Suprapubic skin (tissue), 3 donors: ENCODE measurements around the gene TNKS2.

Experiments used
- POLR2A ChIP-seq, 2 donors: fragments of 450-650 bp; IDR thresholded peaks; one replicate each; pipeline ENCODE4 v1.6.1; 2017; ENCODE audit warnings: antibody characterized with exemption in 2 of 2, mild to moderate bottlenecking in 2 of 2, moderate library complexity in 2 of 2
- TF ChIP-seq, protein P1 (sequence below), 2 donors: fragments of 200-600 bp in 1 of 2; fragments of 450-650 bp in 1 of 2; sonication (generic) in 1 of 2; IDR thresholded peaks; one replicate each; pipeline ENCODE4 v1.5.1; 2016 to 2019; ENCODE audit warnings: antibody characterized with exemption in 2 of 2, mild to moderate bottlenecking in 1 of 2, moderate library complexity in 1 of 2

DNA sequence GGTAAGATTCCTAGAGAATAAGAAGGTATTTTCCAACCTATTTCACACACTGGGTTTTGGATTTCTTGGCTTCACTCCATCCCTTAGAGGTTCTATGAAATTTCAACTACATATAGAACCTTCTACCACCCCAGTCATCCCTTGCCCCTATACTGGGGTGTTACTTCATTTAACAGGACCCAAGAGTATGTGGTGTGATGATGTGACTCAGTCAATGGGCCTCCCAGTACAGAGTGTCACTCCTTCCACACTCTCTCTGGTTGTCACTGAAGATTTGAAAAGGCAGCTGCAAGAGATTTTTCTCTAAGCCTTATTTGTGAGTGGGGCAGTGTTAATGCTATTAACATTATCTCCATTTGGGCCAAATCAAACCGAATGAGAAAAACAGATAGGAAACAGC is 77.6 kb downstream of the TNKS2 start:
- TF ChIP-seq POLR2A (IDR thresholded peaks at IDR 0.05) = no peak
- TF ChIP-seq, protein P1, sequence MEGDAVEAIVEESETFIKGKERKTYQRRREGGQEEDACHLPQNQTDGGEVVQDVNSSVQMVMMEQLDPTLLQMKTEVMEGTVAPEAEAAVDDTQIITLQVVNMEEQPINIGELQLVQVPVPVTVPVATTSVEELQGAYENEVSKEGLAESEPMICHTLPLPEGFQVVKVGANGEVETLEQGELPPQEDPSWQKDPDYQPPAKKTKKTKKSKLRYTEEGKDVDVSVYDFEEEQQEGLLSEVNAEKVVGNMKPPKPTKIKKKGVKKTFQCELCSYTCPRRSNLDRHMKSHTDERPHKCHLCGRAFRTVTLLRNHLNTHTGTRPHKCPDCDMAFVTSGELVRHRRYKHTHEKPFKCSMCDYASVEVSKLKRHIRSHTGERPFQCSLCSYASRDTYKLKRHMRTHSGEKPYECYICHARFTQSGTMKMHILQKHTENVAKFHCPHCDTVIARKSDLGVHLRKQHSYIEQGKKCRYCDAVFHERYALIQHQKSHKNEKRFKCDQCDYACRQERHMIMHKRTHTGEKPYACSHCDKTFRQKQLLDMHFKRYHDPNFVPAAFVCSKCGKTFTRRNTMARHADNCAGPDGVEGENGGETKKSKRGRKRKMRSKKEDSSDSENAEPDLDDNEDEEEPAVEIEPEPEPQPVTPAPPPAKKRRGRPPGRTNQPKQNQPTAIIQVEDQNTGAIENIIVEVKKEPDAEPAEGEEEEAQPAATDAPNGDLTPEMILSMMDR (IDR thresholded peaks at IDR 0.05) = no peak
